Breast epithelium (tissue), 4 donors: ENCODE results near the gene CIAPIN1. TPM values are rescaled to one million over a fixed set of nuclear protein-coding genes. Genes with fewer than 3 reads are reported as not detected.

Experiments used
- DNase-seq, 2 donors: peaks; one replicate each; pipeline ENCODE4 v3.0.0-alpha.2; 2019; ENCODE audit warnings: low spot score in 2 of 2
- H3K27ac ChIP-seq, 2 donors: fragments of 200-600 bp; sonication (generic) in 1 of 2; one replicate each; pipeline ENCODE4 v1.5.1; 2016 to 2019; ENCODE audit warnings: mild to moderate bottlenecking in 1 of 2
- H3K27me3 ChIP-seq, 2 donors: fragments of 200-600 bp; sonication (generic) in 1 of 2; one replicate each; pipeline versions ENCODE4 v1.5.1 to v1.6.0; 2017 to 2019; ENCODE audit warnings: control low read depth in 1 of 2, mild to moderate bottlenecking in 1 of 2
- H3K36me3 ChIP-seq: fragments of 200-600 bp; one replicate; pipeline ENCODE4 v1.5.1; 2019
- H3K4me1 ChIP-seq, 2 donors: fragments of 200-600 bp; sonication (generic); one replicate each; pipeline ENCODE4 v1.5.1; 2016 to 2019; ENCODE audit warnings: control low read depth in 1 of 2
- H3K4me3 ChIP-seq, 3 donors: fragments of 200-600 bp; sonication (generic); 1 replicate in 2 of 3; 2 replicates in 1 of 3; pipeline ENCODE4 v1.5.1; 2016 to 2019; ENCODE audit warnings: mild to moderate bottlenecking in 3 of 3, moderate library complexity in 2 of 3
- H3K9me3 ChIP-seq, 2 donors: fragments of 200-600 bp; sonication (generic) in 1 of 2; one replicate each; pipeline ENCODE4 v1.5.1; 2016 to 2019; ENCODE audit warnings: control low read depth in 1 of 2
- CTCF ChIP-seq, 3 donors: fragments of 450-650 bp; IDR thresholded peaks; one replicate each; pipeline ENCODE4 v1.5.1; 2016 to 2017; ENCODE audit warnings: antibody characterized with exemption in 3 of 3, mild to moderate bottlenecking in 3 of 3, moderate library complexity in 3 of 3
- POLR2A ChIP-seq: fragments of 450-650 bp; IDR thresholded peaks from one replicate; pipeline ENCODE4 v1.6.1; 2016; ENCODE audit warnings: antibody characterized with exemption, mild to moderate bottlenecking, moderate library complexity
- POLR2AphosphoS5 ChIP-seq, 3 donors: sonication (generic); formaldehyde crosslinking; IDR thresholded peaks; one replicate each; pipeline ENCODE4 v1.6.1; 2017; ENCODE audit warnings: antibody characterized with exemption in 3 of 3
- intact Hi-C: fragments of 100-400 bp; cut with DNase I; formaldehyde crosslinking; loops from one replicate; pipeline ENCODE4 v1.15.1; 2023; ENCODE audit warnings: low total_unique reads
- total RNA-seq, 3 donors: library from RNA; depleted of rRNA; stranded (reverse); fragments of >200 nt; gene quantifications; one replicate each; pipeline ENCODE4 v1.1.0, GENCODE V29; 2016

CIAPIN1 gene
- total RNA-seq, 3 donors from 2014 or later, result 23.4 to 33.2 (median 28.8) TPM

GRCh38 chr16:57468346-57468745, 21.2 kb upstream of the CIAPIN1 start:
- no peak for TF ChIP-seq POLR2A
- TF ChIP-seq POLR2AphosphoS5 (IDR thresholded peaks at IDR 0.05), result no peak
- H3K27ac ChIP-seq, result no peak overlapping the region
- H3K4me1 ChIP-seq, result peaks cover 0 to 16% of the 10 kb centered on the region in 2 donors
- H3K4me3 ChIP-seq, result no peak overlapping the region
- H3K27me3 ChIP-seq, result no peaks in the 10 kb centered on the region
- H3K36me3 ChIP-seq, result peaks cover 4% of the 10 kb centered on the region
- intact Hi-C loops, result no loop called here
- DNase-seq, result no peak
- H3K9me3 ChIP-seq, result no peaks in the 10 kb centered on the region

- no peak overlapping the region for H3K4me3 ChIP-seq
- TF ChIP-seq POLR2A, result no peak
- no peak for TF ChIP-seq CTCF (IDR thresholded peaks at IDR 0.05)
- TF ChIP-seq POLR2AphosphoS5 (IDR thresholded peaks at IDR 0.05), result no peak
- H3K36me3 ChIP-seq, result peaks cover 4% of the 10 kb centered on the region
- no peaks in the 10 kb centered on the region for H3K27me3 ChIP-seq
- H3K4me1 ChIP-seq, result peaks cover 0 to 17% of the 10 kb centered on the region in 2 donors
- intact Hi-C loops, result no loop called here
- H3K9me3 ChIP-seq, result no peaks in the 10 kb centered on the region
- no peak overlapping the region for H3K27ac ChIP-seq
- no peak for DNase-seq
Measured at GRCh38 chr16:57464523-57464922, 17.3 kb upstream of the CIAPIN1 start.

DNA sequence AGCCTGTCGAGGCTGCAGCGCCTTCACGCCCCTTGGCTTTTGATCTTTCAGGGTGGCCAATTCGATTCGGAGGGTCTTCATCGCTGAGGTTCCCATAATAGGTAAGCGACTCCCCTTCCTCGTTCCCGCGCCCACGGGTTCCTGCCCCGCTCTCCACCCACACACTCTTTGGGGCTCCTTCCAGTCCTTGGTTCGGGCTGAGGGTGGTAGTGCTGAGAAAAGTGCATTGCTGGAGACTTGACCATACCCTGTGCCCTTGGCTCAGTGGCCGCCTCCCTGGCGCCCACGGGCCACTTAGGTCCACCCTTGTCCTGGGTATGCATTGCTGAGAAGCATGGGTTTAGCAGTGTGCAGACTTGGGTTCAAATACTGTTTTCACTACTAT, 15.8 kb upstream of the CIAPIN1 start:
- intact Hi-C loops, result no loop called here
- H3K27me3 ChIP-seq, result no peaks in the 10 kb centered on the region
- peak overlapping the region; percentile 98 to 100 (median 99) for H3K4me3 ChIP-seq
- H3K9me3 ChIP-seq, result no peaks in the 10 kb centered on the region
- peak overlapping the region; percentile 90 to 93 for H3K27ac ChIP-seq
- H3K4me1 ChIP-seq, result peaks cover 0 to 17% of the 10 kb centered on the region in 2 donors
- no peak for TF ChIP-seq CTCF (IDR thresholded peaks at IDR 0.05)
- TF ChIP-seq POLR2AphosphoS5 (IDR thresholded peaks at IDR 0.05), result no peak
- TF ChIP-seq POLR2A, result no peak
- H3K36me3 ChIP-seq, result peaks cover under 1% of the 10 kb centered on the region
- DNase-seq, result no peak

GRCh38 chr16:57462209-57462977, 15.2 kb upstream of the CIAPIN1 start, which contains the start of gene POLR2C:
Gene POLR2C, plus strand, starts transcription at chr16:57462679. Its CDS starts 46 bp downstream, at chr16:57462725.
- H3K36me3 ChIP-seq, result peaks cover 6% of the 10 kb centered on the region
- peak within 1 kb of the TSS; percentile 90 to 93 for H3K27ac ChIP-seq
- no peaks in the 10 kb centered on the region for H3K27me3 ChIP-seq
- peak; percentile 92 to 98 (median 96) for TF ChIP-seq CTCF (IDR thresholded peaks at IDR 0.05)
- TF ChIP-seq POLR2AphosphoS5 (IDR thresholded peaks at IDR 0.05), result peak; percentile 98 to 99 (median 98)
- TF ChIP-seq POLR2A, result peak; percentile 94
- intact Hi-C loops, result no loop called here
- H3K4me3 ChIP-seq, result peak within 1 kb of the TSS; percentile 98 to 100 (median 99)
- peak; percentile 78 to 85 for DNase-seq
- peaks cover 0 to 17% of the 10 kb centered on the region in 2 donors for H3K4me1 ChIP-seq
- H3K9me3 ChIP-seq, result no peaks in the 10 kb centered on the region

DNA sequence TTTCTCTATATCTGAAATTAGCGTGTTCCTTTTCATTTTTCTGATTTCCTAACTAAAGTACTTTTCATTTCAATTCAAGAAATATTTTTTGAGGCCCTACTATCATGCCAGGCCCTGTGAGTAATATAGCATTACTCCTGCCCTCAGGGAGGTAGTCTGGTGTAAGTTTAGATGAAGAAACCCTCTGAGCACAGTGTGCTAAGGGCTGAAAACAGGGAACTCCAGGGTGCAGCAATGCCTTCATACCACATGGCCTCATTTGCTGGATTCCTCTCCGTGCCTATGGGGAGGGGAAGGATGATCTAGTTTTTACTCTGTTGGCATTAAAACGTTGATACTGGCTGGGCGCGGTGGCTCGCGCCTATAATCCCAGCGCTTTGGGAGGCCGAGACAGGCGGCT, 4.8 kb upstream of the CIAPIN1 start:
- intact Hi-C loops, result no loop called here

More for the DNA sequence above, 4.8 kb upstream of the CIAPIN1 start:
- Histone ChIP-seq H3K36me3 (peaks cover 3% of the 10 kb centered on the region), H3K4me3 (no peak overlapping the region), H3K27ac (no peak overlapping the region), H3K4me1 (no peaks in the 10 kb centered on the region), H3K9me3 (no peaks in the 10 kb centered on the region), H3K27me3 (no peaks in the 10 kb centered on the region)
- no peak for DNase-seq
- TF ChIP-seq POLR2A, result no peak
- TF ChIP-seq POLR2AphosphoS5 (IDR thresholded peaks at IDR 0.05), result no peak
- no peak for TF ChIP-seq CTCF (IDR thresholded peaks at IDR 0.05)
